Lower leg skin (tissue), 4 donors: Measurements from ENCODE around the gene NCOA5. TPM values are rescaled to one million over a fixed set of nuclear protein-coding genes. Genes with fewer than 3 reads are reported as not detected.

Experiments used
- DNase-seq, 2 donors: peaks; one replicate each; pipeline ENCODE4 v3.0.0-alpha.2; 2019; ENCODE audit warnings: low spot score in 2 of 2
- H3K4me3 ChIP-seq: fragments of 200-600 bp; sonication (generic); 2 replicates; pipeline ENCODE4 v1.5.1; 2017; ENCODE audit warnings: mild to moderate bottlenecking, low read depth; ENCODE audit not compliant: poor library complexity, severe bottlenecking
- CTCF ChIP-seq, 3 donors: fragments of 450-650 bp; IDR thresholded peaks; one replicate each; pipeline ENCODE4 v1.5.1; 2016; ENCODE audit warnings: antibody characterized with exemption in 3 of 3, mild to moderate bottlenecking in 3 of 3, moderate library complexity in 2 of 3
- POLR2A ChIP-seq, 2 donors: fragments of 450-650 bp; IDR thresholded peaks; one replicate each; pipeline ENCODE4 v1.6.1; 2016 to 2017; ENCODE audit warnings: antibody characterized with exemption in 2 of 2, mild to moderate bottlenecking in 1 of 2, moderate library complexity in 1 of 2
- WGBS, 2 donors: methylation state at CpG; one replicate each; pipeline ENCODE4 v1.1.5; 2018; 5-methylcytosine and 5-hydroxymethylcytosine counted together
- intact Hi-C: fragments of 100-400 bp; cut with DNase I; formaldehyde crosslinking; loops from one replicate; pipeline ENCODE4 v1.15.0; 2023; ENCODE audit warnings: low total_unique reads
- total RNA-seq, 4 donors: library from RNA; depleted of rRNA; stranded (reverse); fragments of >200 nt; gene quantifications; one replicate each; pipeline ENCODE4 v1.1.0, GENCODE V29; 2016

NCOA5 gene
- total RNA-seq, 4 donors from 2014 or later = 27.7 to 51.5 (median 41.2) TPM

- TF ChIP-seq CTCF (IDR thresholded peaks at IDR 0.05) = no peak
- TF ChIP-seq POLR2A (IDR thresholded peaks at IDR 0.05) = no peak
- WGBS, 2 donors = 67 to 77% methylated on average over 2 to 3 of the region's 6 CpGs
- intact Hi-C loops = no loop called here
- no peak for DNase-seq
- H3K4me3 ChIP-seq = no peak overlapping the region
Observed at GRCh38 chr20:46044896-46045295, 44.9 kb downstream of the NCOA5 start.

GRCh38 chr20:46043556-46043955, 46.2 kb downstream of the NCOA5 start:
- WGBS, 2 donors = 42 to 49% methylated on average over 7 of the region's 7 CpGs
- no peak overlapping the region for H3K4me3 ChIP-seq
- intact Hi-C loops = no loop called here
- DNase-seq = no peak
- TF ChIP-seq POLR2A (IDR thresholded peaks at IDR 0.05) (no peak), CTCF (IDR thresholded peaks at IDR 0.05) (no peak)

GRCh38 chr20:46040902-46041535, 48.7 kb downstream of the NCOA5 start:
- H3K4me3 ChIP-seq = no peak overlapping the region
- 24 to 29% methylated on average over 18 of the region's 18 CpGs for WGBS, 2 donors
- intact Hi-C loops = no loop called here
- TF ChIP-seq CTCF (IDR thresholded peaks at IDR 0.05) (no peak), POLR2A (IDR thresholded peaks at IDR 0.05) (no peak)
- DNase-seq = no peak

- no peak for DNase-seq
- no peak for TF ChIP-seq POLR2A (IDR thresholded peaks at IDR 0.05)
- no peak for TF ChIP-seq CTCF (IDR thresholded peaks at IDR 0.05)
- 63 to 70% methylated on average over 5 of the region's 5 CpGs for WGBS, 2 donors
- H3K4me3 ChIP-seq = no peak overlapping the region
- intact Hi-C loops = no loop called here
Observed at GRCh38 chr20:46037036-46037435, 52.7 kb downstream of the NCOA5 start.

GRCh38 chr20:46036370-46036769, 53.4 kb downstream of the NCOA5 start:
- intact Hi-C loops = no loop called here
- no peak overlapping the region for H3K4me3 ChIP-seq
- no peak for TF ChIP-seq CTCF (IDR thresholded peaks at IDR 0.05)
- no peak for TF ChIP-seq POLR2A (IDR thresholded peaks at IDR 0.05)
- 82 to 83% methylated on average over 8 of the region's 8 CpGs for WGBS, 2 donors
- DNase-seq = no peak

GRCh38 chr20:46035713-46036112, 54.0 kb downstream of the NCOA5 start:
- WGBS, 2 donors = 78 to 82% methylated on average over 6 of the region's 6 CpGs
- H3K4me3 ChIP-seq = no peak overlapping the region
- intact Hi-C loops = no loop called here
- TF ChIP-seq CTCF (IDR thresholded peaks at IDR 0.05) (no peak), POLR2A (IDR thresholded peaks at IDR 0.05) (no peak)
- DNase-seq = no peak
